HEK293 (cell line): Measurements from ENCODE around the gene PRPH.

ENCODE experiments used
- CTCF ChIA-PET: fragments of 350-600 bp; formaldehyde crosslinking; extraction: SDS; loops from one replicate; lab custom pipeline; 2021; ENCODE audit warnings: antibody characterized with exemption; lab: Yijun Ruan, JAX
- POLR2A ChIA-PET: fragments of 300-600 bp; formaldehyde crosslinking; extraction: SDS; loops from one replicate; lab custom pipeline; 2020; ENCODE audit warnings: antibody characterized with exemption, inconsistent platforms; lab: Yijun Ruan, JAX
- H3K27ac ChIP-seq: fragments of 200-500 bp; sonication (Bioruptor generic); 2 replicates; pipeline ENCODE4 v1.5.1; 2014; ENCODE audit warnings: low read depth, low read length, control low read depth, inconsistent platforms; ENCODE audit errors: extremely low read depth
- H3K36me3 ChIP-seq, 2 experiments: fragments of 200-500 bp in 1 of 2; sonication (Bioruptor generic) in 1 of 2; 1 replicate in 1 of 2; 2 replicates in 1 of 2; pipeline ENCODE4 v1.5.1; 2014 to 2017; ENCODE audit warnings: inconsistent platforms in 2 of 2, low read length in 2 of 2; ENCODE audit not compliant: control insufficient read depth in 2 of 2, insufficient read depth in 1 of 2
- H3K4me1 ChIP-seq: fragments of 200-500 bp; sonication (Bioruptor generic); 2 replicates; pipeline ENCODE4 v1.5.1; 2014; ENCODE audit warnings: mild to moderate bottlenecking, low read length, inconsistent platforms; ENCODE audit not compliant: control insufficient read depth, insufficient read depth
- H3K4me3 ChIP-seq: 2 replicates; pipeline ENCODE4 v1.5.1; 2011; ENCODE audit warnings: low read depth, mild to moderate bottlenecking, control low read depth, low read length, moderate library complexity
- H3K9me3 ChIP-seq: fragments of 200-500 bp; sonication (Bioruptor generic); 2 replicates; pipeline ENCODE4 v1.5.1; 2014; ENCODE audit warnings: low read depth, low read length, inconsistent platforms; ENCODE audit not compliant: control insufficient read depth, insufficient read depth
- GLIS2 ChIP-seq: fragments of 450-650 bp; formaldehyde crosslinking; IDR thresholded peaks from 2 replicates; pipeline ENCODE4 v1.5.1; 2016; ENCODE audit warnings: missing biosample characterization, missing genetic modification characterization
- HOXA7 ChIP-seq: sonication (generic); formaldehyde crosslinking; IDR thresholded peaks from 2 replicates; pipeline ENCODE4 v1.8.1; 2022; ENCODE audit warnings: missing genetic modification reagents, borderline replicate concordance
- HOXD13 ChIP-seq: sonication (generic); formaldehyde crosslinking; IDR thresholded peaks from 2 replicates; pipeline ENCODE4 v1.8.0; 2022; ENCODE audit warnings: missing genetic modification reagents, borderline replicate concordance
- KLF16 ChIP-seq: fragments of 450-650 bp; formaldehyde crosslinking; IDR thresholded peaks from 2 replicates; pipeline ENCODE4 v1.5.1; 2017; ENCODE audit warnings: missing biosample characterization, missing genetic modification characterization
- OSR2 ChIP-seq: fragments of 450-650 bp; formaldehyde crosslinking; IDR thresholded peaks from 2 replicates; pipeline ENCODE4 v1.5.1; 2016; ENCODE audit warnings: missing biosample characterization, missing genetic modification characterization
- PRDM1 ChIP-seq: fragments of 450-650 bp; formaldehyde crosslinking; IDR thresholded peaks from 2 replicates; pipeline ENCODE4; 2016; ENCODE audit warnings: missing biosample characterization, missing genetic modification characterization
- SCRT2 ChIP-seq: fragments of 450-650 bp; formaldehyde crosslinking; IDR thresholded peaks from 2 replicates; pipeline ENCODE4 v1.5.1; 2016; ENCODE audit warnings: missing biosample characterization, missing genetic modification characterization
- ZBTB1 ChIP-seq: fragments of 450-650 bp; formaldehyde crosslinking; IDR thresholded peaks from 2 replicates; pipeline ENCODE4 v1.5.1; 2016; ENCODE audit warnings: missing biosample characterization, missing genetic modification characterization
- ZBTB7A ChIP-seq: fragments of 450-650 bp; formaldehyde crosslinking; IDR thresholded peaks from 2 replicates; pipeline ENCODE4 v1.5.1; 2016; ENCODE audit warnings: low read depth, missing biosample characterization, missing genetic modification characterization
- ZNF146 ChIP-seq: fragments of 450-650 bp; formaldehyde crosslinking; IDR thresholded peaks from 2 replicates; pipeline ENCODE4 v1.5.1; 2016; ENCODE audit warnings: missing biosample characterization, missing genetic modification characterization
- ZNF311 ChIP-seq: fragments of 450-650 bp; formaldehyde crosslinking; IDR thresholded peaks from 2 replicates; pipeline ENCODE4 v1.5.1; 2017; ENCODE audit warnings: missing biosample characterization, missing genetic modification characterization, borderline replicate concordance
- ZNF354C ChIP-seq: fragments of 450-650 bp; formaldehyde crosslinking; IDR thresholded peaks from 2 replicates; pipeline ENCODE4 v1.5.1; 2016; ENCODE audit warnings: missing biosample characterization, missing genetic modification characterization, low read depth, borderline replicate concordance
- ZNF544 ChIP-seq: fragments of 450-650 bp; formaldehyde crosslinking; IDR thresholded peaks from 2 replicates; pipeline ENCODE4 v1.5.0; 2017; ENCODE audit warnings: missing biosample characterization, missing genetic modification characterization
- ZNF560 ChIP-seq: fragments of 450-650 bp; formaldehyde crosslinking; IDR thresholded peaks from 2 replicates; pipeline ENCODE4 v1.5.1; 2017; ENCODE audit warnings: missing biosample characterization, missing genetic modification characterization, borderline replicate concordance
- ZNF600 ChIP-seq: fragments of 450-650 bp; formaldehyde crosslinking; IDR thresholded peaks from 2 replicates; pipeline ENCODE4 v1.5.1; 2016; ENCODE audit warnings: missing biosample characterization, missing genetic modification characterization
- ZNF610 ChIP-seq: fragments of 450-650 bp; formaldehyde crosslinking; IDR thresholded peaks from 2 replicates; pipeline ENCODE4 v1.5.1; 2016; ENCODE audit warnings: missing biosample characterization, missing genetic modification characterization, borderline replicate concordance
- ZNF792 ChIP-seq: fragments of 450-650 bp; formaldehyde crosslinking; IDR thresholded peaks from 2 replicates; pipeline ENCODE4 v1.5.1; 2016; ENCODE audit warnings: missing biosample characterization, missing genetic modification characterization
- ZNF837 ChIP-seq: fragments of 450-650 bp; formaldehyde crosslinking; IDR thresholded peaks from 2 replicates; pipeline ENCODE4 v1.5.1; 2016; ENCODE audit warnings: missing biosample characterization, missing genetic modification characterization
- ZSCAN30 ChIP-seq: fragments of 450-650 bp; IDR thresholded peaks from 2 replicates; pipeline ENCODE4 v1.5.1; 2018; ENCODE audit warnings: missing biosample characterization, mild to moderate bottlenecking, missing genetic modification characterization, moderate library complexity
- TF ChIP-seq, protein P1 (sequence below): fragments of 450-650 bp; formaldehyde crosslinking; IDR thresholded peaks from 2 replicates; pipeline ENCODE4 v1.5.1; 2016; ENCODE audit warnings: missing biosample characterization, missing genetic modification characterization
- TF ChIP-seq, protein P2 (sequence below): fragments of 450-650 bp; formaldehyde crosslinking; IDR thresholded peaks from 2 replicates; pipeline ENCODE4 v1.5.1; 2017; ENCODE audit warnings: missing biosample characterization, missing genetic modification characterization
- TF ChIP-seq, protein P3 (sequence below): fragments of 450-650 bp; formaldehyde crosslinking; optimal IDR thresholded peaks from 2 replicates; pipeline ENCODE3; 2016; ENCODE audit warnings: missing biosample characterization, mild to moderate bottlenecking, missing genetic modification characterization
- TF ChIP-seq, protein P4 (sequence below): fragments of 450-650 bp; formaldehyde crosslinking; IDR thresholded peaks from 2 replicates; pipeline ENCODE4 v1.5.1; 2016; ENCODE audit warnings: missing biosample characterization, missing genetic modification characterization
- TF ChIP-seq, protein P5 (sequence below): fragments of 450-650 bp; formaldehyde crosslinking; IDR thresholded peaks from 2 replicates; pipeline ENCODE4 v1.5.1; 2016; ENCODE audit warnings: missing biosample characterization, missing genetic modification characterization
- TF ChIP-seq, protein P6 (sequence below): fragments of 450-650 bp; formaldehyde crosslinking; IDR thresholded peaks from 2 replicates; pipeline ENCODE4 v1.5.1; 2016; ENCODE audit warnings: missing biosample characterization, missing genetic modification characterization

PRPH gene

DNA sequence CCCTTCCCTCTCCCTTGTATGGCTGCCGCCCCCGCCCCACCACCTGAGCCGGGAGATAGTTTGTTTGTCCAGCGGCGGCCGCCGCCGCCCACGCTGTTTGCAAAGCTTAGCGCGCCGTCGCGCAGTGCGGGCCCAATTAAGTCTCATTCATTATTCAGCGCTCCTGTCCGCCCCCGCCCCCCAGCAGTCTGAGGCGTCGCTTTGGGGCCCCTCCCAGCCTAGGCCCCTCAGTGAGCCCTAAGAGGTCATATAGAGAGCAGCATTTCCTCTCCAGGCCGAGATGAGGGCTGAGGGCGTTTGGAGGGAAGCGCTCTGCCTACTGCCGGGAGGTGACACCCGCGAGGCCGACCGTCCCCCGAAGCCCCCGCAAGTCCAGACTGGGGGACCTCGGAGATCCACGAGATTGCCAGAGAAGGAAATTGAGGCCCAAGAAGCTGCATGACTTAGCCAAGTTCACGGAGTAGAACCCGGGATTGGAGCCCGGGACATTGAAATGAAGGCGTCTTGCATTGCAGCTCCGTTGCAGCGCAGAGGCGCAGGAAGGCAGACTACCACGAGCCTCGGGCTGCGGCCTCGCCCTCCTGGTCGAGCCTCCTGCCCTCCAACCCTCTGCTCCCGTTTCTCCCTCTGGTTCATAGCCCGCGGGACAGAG, 51.8 kb downstream of the PRPH start, which contains the start of gene DNAJC22 (continued):
- TF ChIP-seq ZNF792 (tag by site-specific recombination), result no peak
- TF ChIP-seq, protein P1, sequence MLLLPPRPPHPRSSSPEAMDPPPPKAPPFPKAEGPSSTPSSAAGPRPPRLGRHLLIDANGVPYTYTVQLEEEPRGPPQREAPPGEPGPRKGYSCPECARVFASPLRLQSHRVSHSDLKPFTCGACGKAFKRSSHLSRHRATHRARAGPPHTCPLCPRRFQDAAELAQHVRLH (tag by site-specific recombination), result no peak
- TF ChIP-seq ZSCAN30 (tag by site-specific recombination), result no peak
- TF ChIP-seq, protein P2, sequence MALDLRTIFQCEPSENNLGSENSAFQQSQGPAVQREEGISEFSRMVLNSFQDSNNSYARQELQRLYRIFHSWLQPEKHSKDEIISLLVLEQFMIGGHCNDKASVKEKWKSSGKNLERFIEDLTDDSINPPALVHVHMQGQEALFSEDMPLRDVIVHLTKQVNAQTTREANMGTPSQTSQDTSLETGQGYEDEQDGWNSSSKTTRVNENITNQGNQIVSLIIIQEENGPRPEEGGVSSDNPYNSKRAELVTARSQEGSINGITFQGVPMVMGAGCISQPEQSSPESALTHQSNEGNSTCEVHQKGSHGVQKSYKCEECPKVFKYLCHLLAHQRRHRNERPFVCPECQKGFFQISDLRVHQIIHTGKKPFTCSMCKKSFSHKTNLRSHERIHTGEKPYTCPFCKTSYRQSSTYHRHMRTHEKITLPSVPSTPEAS (tag by site-specific recombination), result no peak
- TF ChIP-seq, protein P3, sequence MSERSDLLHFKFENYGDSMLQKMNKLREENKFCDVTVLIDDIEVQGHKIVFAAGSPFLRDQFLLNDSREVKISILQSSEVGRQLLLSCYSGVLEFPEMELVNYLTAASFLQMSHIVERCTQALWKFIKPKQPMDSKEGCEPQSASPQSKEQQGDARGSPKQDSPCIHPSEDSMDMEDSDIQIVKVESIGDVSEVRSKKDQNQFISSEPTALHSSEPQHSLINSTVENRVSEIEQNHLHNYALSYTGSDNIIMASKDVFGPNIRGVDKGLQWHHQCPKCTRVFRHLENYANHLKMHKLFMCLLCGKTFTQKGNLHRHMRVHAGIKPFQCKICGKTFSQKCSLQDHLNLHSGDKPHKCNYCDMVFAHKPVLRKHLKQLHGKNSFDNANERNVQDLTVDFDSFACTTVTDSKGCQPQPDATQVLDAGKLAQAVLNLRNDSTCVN (tag by site-specific recombination), result peak; percentile 61
- peak; percentile 82; the same call in 1 of the 2 replicates for TF ChIP-seq ZNF600 (tag by site-specific recombination)
- peak; percentile 56; the same call in 1 of the 2 replicates for TF ChIP-seq OSR2 (tag by site-specific recombination)
- TF ChIP-seq ZNF311 (tag by site-specific recombination), result no peak

DNA sequence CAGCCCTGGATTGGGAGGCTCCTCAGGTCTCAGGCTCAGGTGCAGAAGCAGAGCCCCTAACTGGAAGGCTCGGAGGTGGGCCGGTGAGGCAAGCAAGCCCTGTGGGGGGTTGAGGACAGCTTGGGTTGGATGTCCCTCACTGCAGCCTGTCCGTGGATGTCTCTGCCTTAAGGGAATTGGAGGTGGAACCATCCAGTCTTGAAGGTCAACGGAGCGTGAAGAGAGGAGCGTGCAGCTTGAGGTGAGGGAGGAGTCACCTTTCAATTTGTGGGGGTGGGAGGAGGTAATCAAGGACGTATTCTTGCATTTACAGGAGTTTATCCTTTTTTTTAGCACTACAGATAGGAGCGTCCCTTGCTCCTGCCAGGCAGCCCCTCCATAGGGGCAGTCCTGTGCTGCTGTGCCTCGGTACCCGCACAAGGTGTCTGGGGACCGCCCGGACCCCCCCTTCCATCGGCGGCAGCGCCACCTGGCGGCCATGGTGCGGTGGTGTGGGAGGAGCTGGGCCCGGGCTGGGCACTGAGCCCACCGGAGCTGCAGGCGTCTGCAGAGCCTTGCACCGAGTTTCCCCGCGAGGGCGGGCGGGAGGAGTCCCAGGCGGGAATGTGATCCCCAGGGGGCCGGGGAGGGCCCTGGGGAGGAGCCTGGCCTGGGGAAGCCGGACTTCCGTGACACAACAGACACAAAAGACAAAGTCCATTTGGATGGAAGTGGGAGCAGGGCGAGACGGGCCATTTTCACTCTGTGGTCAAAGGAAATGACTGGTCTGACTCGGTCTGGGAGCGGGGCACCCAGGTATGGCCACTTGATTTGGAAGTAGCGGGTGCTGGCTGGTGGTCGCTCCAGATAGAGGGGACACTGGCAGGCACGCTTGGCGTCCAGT, 52.6 kb downstream of the PRPH start:
- Histone ChIP-seq H3K4me1 (peaks cover 21% of the 10 kb centered on the region), H3K4me3 (peak overlapping the region; percentile 32), H3K27ac (peak overlapping the region; percentile 80; the same call in 1 of the 2 replicates), H3K9me3 (no peaks in the 10 kb centered on the region), H3K36me3 (peaks cover 0 to 10% of the 10 kb centered on the region in 2 experiments; a peak in 1 of 3 replicates)
- CTCF ChIA-PET, result interaction anchor here (0.6 to 6.0 kb wide), 51 partner anchors 10 to 513 kb away, joined by 3 to 96 read pairs (median 4); partner anchors contain the start of genes C1QL4, PRPH, SPATS2 and TROAP
- POLR2A ChIA-PET, result interaction anchor here (0.6 to 2.9 kb wide), 17 partner anchors 8 to 481 kb away, joined by 3 to 24 read pairs (median 3); partner anchors contain the start of genes C1QL4, SPATS2, TMBIM6 and TROAP
- no peak for TF ChIP-seq ZNF560 (tag by site-specific recombination)
- TF ChIP-seq ZBTB7A (tag by site-specific recombination), result peak; percentile 86; the same call in 1 of the 2 replicates
- TF ChIP-seq ZNF146 (tag by site-specific recombination), result no peak
- no peak for TF ChIP-seq HOXD13 (CRISPR knock-in tag)
- no peak for TF ChIP-seq ZNF837
- no peak for TF ChIP-seq PRDM1
- TF ChIP-seq, protein P4, sequence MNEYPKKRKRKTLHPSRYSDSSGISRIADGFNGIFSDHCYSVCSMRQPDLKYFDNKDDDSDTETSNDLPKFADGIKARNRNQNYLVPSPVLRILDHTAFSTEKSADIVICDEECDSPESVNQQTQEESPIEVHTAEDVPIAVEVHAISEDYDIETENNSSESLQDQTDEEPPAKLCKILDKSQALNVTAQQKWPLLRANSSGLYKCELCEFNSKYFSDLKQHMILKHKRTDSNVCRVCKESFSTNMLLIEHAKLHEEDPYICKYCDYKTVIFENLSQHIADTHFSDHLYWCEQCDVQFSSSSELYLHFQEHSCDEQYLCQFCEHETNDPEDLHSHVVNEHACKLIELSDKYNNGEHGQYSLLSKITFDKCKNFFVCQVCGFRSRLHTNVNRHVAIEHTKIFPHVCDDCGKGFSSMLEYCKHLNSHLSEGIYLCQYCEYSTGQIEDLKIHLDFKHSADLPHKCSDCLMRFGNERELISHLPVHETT (tag by site-specific recombination), result peak; percentile 62
- TF ChIP-seq ZNF354C, result no peak
- TF ChIP-seq, protein P5, sequence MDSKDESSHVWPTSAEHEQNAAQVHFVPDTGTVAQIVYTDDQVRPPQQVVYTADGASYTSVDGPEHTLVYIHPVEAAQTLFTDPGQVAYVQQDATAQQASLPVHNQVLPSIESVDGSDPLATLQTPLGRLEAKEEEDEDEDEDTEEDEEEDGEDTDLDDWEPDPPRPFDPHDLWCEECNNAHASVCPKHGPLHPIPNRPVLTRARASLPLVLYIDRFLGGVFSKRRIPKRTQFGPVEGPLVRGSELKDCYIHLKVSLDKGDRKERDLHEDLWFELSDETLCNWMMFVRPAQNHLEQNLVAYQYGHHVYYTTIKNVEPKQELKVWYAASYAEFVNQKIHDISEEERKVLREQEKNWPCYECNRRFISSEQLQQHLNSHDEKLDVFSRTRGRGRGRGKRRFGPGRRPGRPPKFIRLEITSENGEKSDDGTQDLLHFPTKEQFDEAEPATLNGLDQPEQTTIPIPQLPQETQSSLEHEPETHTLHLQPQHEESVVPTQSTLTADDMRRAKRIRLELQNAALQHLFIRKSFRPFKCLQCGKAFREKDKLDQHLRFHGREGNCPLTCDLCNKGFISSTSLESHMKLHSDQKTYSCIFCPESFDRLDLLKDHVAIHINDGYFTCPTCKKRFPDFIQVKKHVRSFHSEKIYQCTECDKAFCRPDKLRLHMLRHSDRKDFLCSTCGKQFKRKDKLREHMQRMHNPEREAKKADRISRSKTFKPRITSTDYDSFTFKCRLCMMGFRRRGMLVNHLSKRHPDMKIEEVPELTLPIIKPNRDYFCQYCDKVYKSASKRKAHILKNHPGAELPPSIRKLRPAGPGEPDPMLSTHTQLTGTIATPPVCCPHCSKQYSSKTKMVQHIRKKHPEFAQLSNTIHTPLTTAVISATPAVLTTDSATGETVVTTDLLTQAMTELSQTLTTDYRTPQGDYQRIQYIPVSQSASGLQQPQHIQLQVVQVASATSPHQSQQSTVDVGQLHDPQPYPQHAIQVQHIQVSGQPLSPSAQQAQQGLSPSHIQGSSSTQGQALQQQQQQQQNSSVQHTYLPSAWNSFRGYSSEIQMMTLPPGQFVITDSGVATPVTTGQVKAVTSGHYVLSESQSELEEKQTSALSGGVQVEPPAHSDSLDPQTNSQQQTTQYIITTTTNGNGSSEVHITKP (tag by site-specific recombination), result peak; percentile 94
- peak; percentile 85 for TF ChIP-seq GLIS2
- peak; percentile 62; the same call in 1 of the 2 replicates for TF ChIP-seq ZNF610 (tag by site-specific recombination)
- TF ChIP-seq ZBTB1 (tag by site-specific recombination), result no peak
- no peak for TF ChIP-seq HOXA7 (CRISPR knock-in tag)
- peak; percentile 83; the same call in 1 of the 2 replicates for TF ChIP-seq KLF16
- TF ChIP-seq, protein P6, sequence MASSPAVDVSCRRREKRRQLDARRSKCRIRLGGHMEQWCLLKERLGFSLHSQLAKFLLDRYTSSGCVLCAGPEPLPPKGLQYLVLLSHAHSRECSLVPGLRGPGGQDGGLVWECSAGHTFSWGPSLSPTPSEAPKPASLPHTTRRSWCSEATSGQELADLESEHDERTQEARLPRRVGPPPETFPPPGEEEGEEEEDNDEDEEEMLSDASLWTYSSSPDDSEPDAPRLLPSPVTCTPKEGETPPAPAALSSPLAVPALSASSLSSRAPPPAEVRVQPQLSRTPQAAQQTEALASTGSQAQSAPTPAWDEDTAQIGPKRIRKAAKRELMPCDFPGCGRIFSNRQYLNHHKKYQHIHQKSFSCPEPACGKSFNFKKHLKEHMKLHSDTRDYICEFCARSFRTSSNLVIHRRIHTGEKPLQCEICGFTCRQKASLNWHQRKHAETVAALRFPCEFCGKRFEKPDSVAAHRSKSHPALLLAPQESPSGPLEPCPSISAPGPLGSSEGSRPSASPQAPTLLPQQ (tag by site-specific recombination), result peak; percentile 92
- no peak for TF ChIP-seq SCRT2
- TF ChIP-seq ZNF544 (tag by site-specific recombination), result no peak
